Memory B cell (primary cell): ENCODE results near the gene BAIAP3.
"Not testable (repeated sequence)": the region's sequence is repeated elsewhere in the genome, so short reads cannot be mapped to it uniquely, and the experiment has no call there.

Experiments used
- ATAC-seq: fragments of 150-1000 bp; cut with Tn5 transposase; 2 replicates; pipeline ENCODE4 v1.10.0; 2021; ENCODE audit warnings: low read depth, mild to moderate bottlenecking, moderate library complexity
- DNase-seq, 2 donors: peaks; one replicate each; pipeline ENCODE4 v3.0.0; 2022; ENCODE audit warnings: low spot score in 2 of 2
- H3K27ac Mint-ChIP-seq: one replicate; pipeline ENCODE4 v1.8.0; 2022; ENCODE audit warnings: mild to moderate bottlenecking, moderate library complexity, mixed read lengths
- H3K27me3 Mint-ChIP-seq: one replicate; pipeline ENCODE4 v1.8.0; 2022; ENCODE audit warnings: mixed read lengths
- H3K36me3 Mint-ChIP-seq: one replicate; pipeline ENCODE4 v1.8.0; 2022; ENCODE audit warnings: mild to moderate bottlenecking, mixed read lengths
- H3K4me1 Mint-ChIP-seq: one replicate; pipeline ENCODE4 v1.8.0; 2022; ENCODE audit warnings: mixed read lengths
- H3K4me3 Mint-ChIP-seq: one replicate; pipeline ENCODE4 v1.8.0; 2022; ENCODE audit warnings: mild to moderate bottlenecking, moderate library complexity, mixed read lengths
- H3K9me3 Mint-ChIP-seq: one replicate; pipeline ENCODE4 v1.8.0; 2022; ENCODE audit warnings: mixed read lengths

The BAIAP3 gene

DNA sequence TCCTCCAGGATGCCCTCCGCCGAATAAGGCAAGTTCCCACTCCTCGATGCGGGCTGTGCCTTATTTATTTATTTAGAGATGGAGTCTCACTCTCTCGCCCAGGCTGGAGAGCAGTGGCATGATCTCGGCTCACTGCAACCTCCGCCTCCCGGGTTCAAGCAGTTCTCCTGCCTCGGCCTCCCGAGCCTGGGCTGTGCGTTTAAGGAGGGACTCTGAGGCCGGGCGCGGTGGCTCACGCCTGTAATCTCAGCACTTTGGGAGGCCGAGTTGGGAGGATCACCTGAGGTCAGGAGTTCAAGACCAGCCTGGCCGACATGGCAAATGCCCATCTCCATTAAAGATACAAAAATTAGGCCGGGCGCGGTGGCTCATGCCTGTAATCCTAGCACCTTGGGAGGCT, 5.3 kb upstream of the BAIAP3 start:
- H3K27me3 Mint-ChIP-seq, H3K4me1 Mint-ChIP-seq, DNase-seq, H3K9me3 Mint-ChIP-seq, H3K4me3 Mint-ChIP-seq, ATAC-seq: not testable (repeated sequence)
- Mint-ChIP-seq H3K36me3 (peaks cover 11% of the 10 kb centered on the region), H3K27ac (peak overlapping the region; percentile 99)

DNA sequence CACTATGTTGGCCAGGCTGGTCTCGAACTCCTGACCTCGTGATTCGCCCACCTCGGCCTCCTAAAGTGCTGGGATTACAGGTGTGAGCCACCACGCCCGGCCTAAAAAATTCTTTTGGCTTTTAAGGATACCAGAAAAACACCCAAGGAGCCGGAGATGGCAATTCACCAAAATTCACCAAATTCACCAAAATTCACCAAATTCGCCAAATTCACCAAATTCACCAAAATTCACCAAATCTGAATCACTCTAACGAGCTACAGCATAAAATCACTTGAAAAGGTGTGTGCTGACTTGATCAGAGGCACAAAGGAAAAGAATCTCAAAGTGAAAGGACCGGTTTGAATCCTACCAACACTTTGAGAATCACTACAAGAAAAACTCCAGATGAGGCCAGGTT, 4.5 kb upstream of the BAIAP3 start:
- DNase-seq, H3K36me3 Mint-ChIP-seq, H3K9me3 Mint-ChIP-seq, H3K27me3 Mint-ChIP-seq, H3K4me1 Mint-ChIP-seq, H3K4me3 Mint-ChIP-seq, ATAC-seq: not testable (repeated sequence)
- peak overlapping the region; percentile 86 for H3K27ac Mint-ChIP-seq

GRCh38 chr16:1330260-1330914, 3.1 kb upstream of the BAIAP3 start:
- ATAC-seq: no peak
- Mint-ChIP-seq H3K4me3 (no peak overlapping the region), H3K9me3 (no peaks in the 10 kb centered on the region), H3K27me3 (no peaks in the 10 kb centered on the region), H3K27ac (peak overlapping the region; percentile 86), H3K36me3 (no peaks in the 10 kb centered on the region), H3K4me1 (peaks cover 9% of the 10 kb centered on the region)
- peak in 1 of 2 donors; percentile 33 for DNase-seq

- Mint-ChIP-seq H3K9me3 (no peaks in the 10 kb centered on the region), H3K27me3 (no peaks in the 10 kb centered on the region), H3K4me3 (peak overlapping the region; percentile 84), H3K4me1 (peaks cover 8% of the 10 kb centered on the region), H3K36me3 (no peaks in the 10 kb centered on the region), H3K27ac (peak overlapping the region; percentile 97)
- peak in 1 of 2 donors; percentile 35 for DNase-seq
- ATAC-seq: no peak
These were observed 2.3 kb upstream of the BAIAP3 start for GRCh38 chr16:1330931-1331711.

GRCh38 chr16:1331712-1332617, 1.5 kb upstream of the BAIAP3 start:
- H3K27me3 Mint-ChIP-seq: no peaks in the 10 kb centered on the region

GRCh38 chr16:1332618-1333148, 762 bp upstream of the BAIAP3 start:
- ATAC-seq: no peak
- H3K36me3 Mint-ChIP-seq: no peaks in the 10 kb centered on the region
- DNase-seq: no peak
- H3K9me3 Mint-ChIP-seq: no peaks in the 10 kb centered on the region
- H3K27ac Mint-ChIP-seq: peak overlapping the region; percentile 97
- peaks cover 6% of the 10 kb centered on the region for H3K4me1 Mint-ChIP-seq
- peak overlapping the region; percentile 84 for H3K4me3 Mint-ChIP-seq
- no peaks in the 10 kb centered on the region for H3K27me3 Mint-ChIP-seq

More at GRCh38 chr16:1331712-1332617, 1.5 kb upstream of the BAIAP3 start:
- peaks cover 6% of the 10 kb centered on the region for H3K4me1 Mint-ChIP-seq
- H3K27ac Mint-ChIP-seq: peak overlapping the region; percentile 97
- DNase-seq: peak; percentile 83 to 85
- H3K9me3 Mint-ChIP-seq: no peaks in the 10 kb centered on the region
- H3K36me3 Mint-ChIP-seq: no peaks in the 10 kb centered on the region
- ATAC-seq: peak; percentile 72
- H3K4me3 Mint-ChIP-seq: peak overlapping the region; percentile 84

DNA sequence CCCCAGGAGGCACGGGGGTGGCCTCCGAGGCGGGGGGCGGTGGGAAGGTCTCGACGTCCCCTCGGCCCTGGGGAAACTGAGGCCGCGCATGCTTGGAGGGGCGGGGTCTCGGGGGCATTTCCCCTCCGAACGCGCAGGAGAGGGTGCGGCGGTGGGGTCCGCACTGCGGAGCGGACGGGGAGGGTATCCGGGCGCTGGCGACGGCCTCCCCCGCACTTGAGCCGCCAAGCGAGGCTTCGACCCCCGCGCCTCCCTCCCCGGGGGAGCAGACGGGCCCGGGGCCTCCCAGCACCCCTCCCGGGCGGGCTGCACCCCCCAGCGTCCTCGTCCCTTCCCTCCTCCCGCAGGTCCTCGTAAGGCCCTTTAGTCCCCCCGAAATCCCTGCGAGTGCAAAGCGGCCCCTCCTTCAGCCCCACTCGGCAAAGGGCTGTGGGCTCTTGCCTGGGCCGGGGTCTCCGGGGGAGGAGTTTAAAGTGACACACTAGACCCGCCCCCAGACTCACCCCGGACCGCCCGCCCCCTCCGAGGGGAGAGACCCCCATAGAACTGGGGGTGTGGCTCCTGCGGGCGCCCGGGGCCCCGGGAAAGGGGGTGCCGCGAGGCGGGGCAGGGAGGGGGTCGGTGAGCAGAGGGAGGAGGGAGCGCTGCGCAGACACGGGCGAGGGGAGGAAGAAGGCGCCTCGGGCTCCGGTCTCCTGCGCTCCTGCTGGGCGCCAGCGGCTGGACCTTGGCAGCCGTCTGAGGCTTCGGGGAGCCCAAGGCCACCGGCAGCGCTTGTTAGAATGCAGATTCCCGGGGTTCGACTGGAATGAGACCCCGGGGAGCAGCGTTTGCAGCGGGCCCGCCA, 632 bp downstream of the BAIAP3 start:
- no peak overlapping the region for H3K27ac Mint-ChIP-seq
- H3K9me3 Mint-ChIP-seq: no peaks in the 10 kb centered on the region
- no peak for ATAC-seq
- peak in 1 of 2 donors; percentile 42 for DNase-seq
- H3K4me3 Mint-ChIP-seq: peak overlapping the region; percentile 71
- no peaks in the 10 kb centered on the region for H3K36me3 Mint-ChIP-seq
- H3K27me3 Mint-ChIP-seq: no peaks in the 10 kb centered on the region
- H3K4me1 Mint-ChIP-seq: peaks cover 6% of the 10 kb centered on the region

- ATAC-seq (no peak), DNase-seq (peak in 1 of 2 donors; percentile 44)
- H3K4me3 Mint-ChIP-seq: peak overlapping the region; percentile 71
- H3K27me3 Mint-ChIP-seq: no peaks in the 10 kb centered on the region
- no peaks in the 10 kb centered on the region for H3K9me3 Mint-ChIP-seq
- no peaks in the 10 kb centered on the region for H3K36me3 Mint-ChIP-seq
- H3K27ac Mint-ChIP-seq: peak overlapping the region; percentile 41
- H3K4me1 Mint-ChIP-seq: peaks cover 6% of the 10 kb centered on the region
These were observed 1.3 kb downstream of the BAIAP3 start for GRCh38 chr16:1334739-1335138.

GRCh38 chr16:1335211-1335971, 1.9 kb downstream of the BAIAP3 start:
- Mint-ChIP-seq H3K27me3 (no peaks in the 10 kb centered on the region), H3K9me3 (no peaks in the 10 kb centered on the region), H3K27ac (peak overlapping the region; percentile 41), H3K4me1 (peaks cover 6% of the 10 kb centered on the region), H3K36me3 (no peaks in the 10 kb centered on the region), H3K4me3 (peak overlapping the region; percentile 71)
- ATAC-seq (peak; percentile 4), DNase-seq (peak in 1 of 2 donors; percentile 35)

- H3K27me3 Mint-ChIP-seq: no peaks in the 10 kb centered on the region
- ATAC-seq: no peak
- H3K4me1 Mint-ChIP-seq: peaks cover 8% of the 10 kb centered on the region
- no peaks in the 10 kb centered on the region for H3K36me3 Mint-ChIP-seq
- no peak overlapping the region for H3K27ac Mint-ChIP-seq
- H3K9me3 Mint-ChIP-seq: no peaks in the 10 kb centered on the region
- peak in 1 of 2 donors; percentile 33 for DNase-seq
- H3K4me3 Mint-ChIP-seq: peak overlapping the region; percentile 11
These were observed 2.6 kb downstream of the BAIAP3 start for GRCh38 chr16:1335996-1336395.

DNA sequence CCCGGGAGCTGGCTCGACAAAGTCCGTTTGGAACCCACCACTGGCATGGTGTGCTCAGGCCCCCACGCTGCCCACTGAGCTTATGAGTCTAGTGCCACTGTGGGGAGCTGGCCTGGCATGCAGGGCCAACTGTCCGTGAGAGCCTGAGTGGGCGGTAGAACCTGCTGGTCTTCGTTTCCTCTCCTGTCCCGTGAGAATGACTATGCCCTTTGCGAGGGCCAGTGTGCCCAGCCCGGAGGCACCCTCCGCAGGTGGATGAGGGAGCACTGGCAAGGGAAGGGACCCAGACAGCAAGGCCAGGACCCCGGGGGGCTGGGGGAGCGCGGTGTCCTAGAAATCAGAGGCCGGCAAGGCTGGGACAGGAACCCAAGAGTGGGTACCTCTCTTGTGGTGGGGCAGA, 3.2 kb downstream of the BAIAP3 start:
- Mint-ChIP-seq H3K27ac (peak overlapping the region; percentile 14), H3K27me3 (no peaks in the 10 kb centered on the region), H3K9me3 (no peaks in the 10 kb centered on the region), H3K36me3 (no peaks in the 10 kb centered on the region), H3K4me1 (peaks cover 8% of the 10 kb centered on the region), H3K4me3 (no peak overlapping the region)
- peak in 1 of 2 donors; percentile 22 for DNase-seq
- no peak for ATAC-seq

DNA sequence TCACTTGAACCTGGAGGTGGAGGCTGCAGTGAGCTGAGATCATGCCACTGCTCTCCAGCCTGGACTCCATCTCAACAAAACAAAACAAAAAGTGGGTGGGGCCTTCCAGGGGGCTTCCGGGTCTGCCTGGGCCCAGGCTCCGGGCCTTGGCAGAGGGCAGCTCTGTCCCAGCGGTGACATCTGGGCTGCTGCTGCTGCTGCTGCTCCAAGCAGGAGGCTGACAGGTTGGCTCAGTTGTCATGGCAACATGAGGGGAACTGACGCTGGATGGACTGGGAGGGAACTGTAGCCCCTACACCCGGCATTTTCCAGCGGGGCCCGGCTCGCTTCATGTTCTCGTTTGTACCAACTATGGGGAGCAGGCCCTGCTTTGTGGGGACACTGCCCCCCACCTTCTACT, 4.0 kb downstream of the BAIAP3 start:
- Mint-ChIP-seq H3K36me3 (no peaks in the 10 kb centered on the region), H3K9me3 (no peaks in the 10 kb centered on the region), H3K4me3 (no peak overlapping the region), H3K4me1 (peaks cover 11% of the 10 kb centered on the region), H3K27me3 (no peaks in the 10 kb centered on the region), H3K27ac (no peak overlapping the region)
- DNase-seq (peak in 1 of 2 donors; percentile 20), ATAC-seq (no peak)
